Measurements from ENCODE around the gene CORO2B.

The CORO2B gene

GRCh38 chr15:68721886-68722285 is 143.1 kb downstream of the CORO2B start:
- H3K36me3 ChIP-seq (replicated peaks; ENCODE audit: insufficient read depth, low read length) = no peaks in the 10 kb centered on the region
- no peak overlapping the region for H2AFZ ChIP-seq (ENCODE audit: low read length)
- no peak for DNase-seq

GRCh38 chr15:68725736-68726135 is 146.9 kb downstream of the CORO2B start:
- H3K9me3 ChIP-seq (replicated peaks; ENCODE audit: insufficient read depth, low read length) = no peaks in the 10 kb centered on the region
- no peaks in the 10 kb centered on the region for H3K27me3 ChIP-seq (replicated peaks; ENCODE audit: insufficient read depth, low read length)
- no peaks in the 10 kb centered on the region for H4K20me1 ChIP-seq (ENCODE audit: insufficient read depth, low read length)
- H3K36me3 ChIP-seq (replicated peaks; ENCODE audit: insufficient read depth, low read length) = no peaks in the 10 kb centered on the region
- no peak overlapping the region for H3K4me3 ChIP-seq (ENCODE audit: low read length)
- no peak overlapping the region for H3K4me2 ChIP-seq (ENCODE audit: low read depth, low read length)
- no peak overlapping the region for H3K27ac ChIP-seq (ENCODE audit: low read length)
- no peaks in the 10 kb centered on the region for H3K79me2 ChIP-seq (ENCODE audit: low read length)
- H3K9me2 ChIP-seq (replicated peaks; ENCODE audit: insufficient read depth, low read length) = no peaks in the 10 kb centered on the region
- H3K4me1 ChIP-seq (ENCODE audit: low read length) = no peaks in the 10 kb centered on the region
- H2AFZ ChIP-seq (ENCODE audit: low read length) = no peak overlapping the region
- TF ChIP-seq EZH2phosphoT487 (IDR thresholded peaks at IDR 0.05; ENCODE audit: low read length) (no peak), EZH2 (optimal IDR thresholded peaks at IDR 0.05; ENCODE audit: low read depth, low read length) (no peak)
- TF ChIP-seq, protein P1, sequence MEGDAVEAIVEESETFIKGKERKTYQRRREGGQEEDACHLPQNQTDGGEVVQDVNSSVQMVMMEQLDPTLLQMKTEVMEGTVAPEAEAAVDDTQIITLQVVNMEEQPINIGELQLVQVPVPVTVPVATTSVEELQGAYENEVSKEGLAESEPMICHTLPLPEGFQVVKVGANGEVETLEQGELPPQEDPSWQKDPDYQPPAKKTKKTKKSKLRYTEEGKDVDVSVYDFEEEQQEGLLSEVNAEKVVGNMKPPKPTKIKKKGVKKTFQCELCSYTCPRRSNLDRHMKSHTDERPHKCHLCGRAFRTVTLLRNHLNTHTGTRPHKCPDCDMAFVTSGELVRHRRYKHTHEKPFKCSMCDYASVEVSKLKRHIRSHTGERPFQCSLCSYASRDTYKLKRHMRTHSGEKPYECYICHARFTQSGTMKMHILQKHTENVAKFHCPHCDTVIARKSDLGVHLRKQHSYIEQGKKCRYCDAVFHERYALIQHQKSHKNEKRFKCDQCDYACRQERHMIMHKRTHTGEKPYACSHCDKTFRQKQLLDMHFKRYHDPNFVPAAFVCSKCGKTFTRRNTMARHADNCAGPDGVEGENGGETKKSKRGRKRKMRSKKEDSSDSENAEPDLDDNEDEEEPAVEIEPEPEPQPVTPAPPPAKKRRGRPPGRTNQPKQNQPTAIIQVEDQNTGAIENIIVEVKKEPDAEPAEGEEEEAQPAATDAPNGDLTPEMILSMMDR (IDR thresholded peaks at IDR 0.05; ENCODE audit: low read length) = no peak
- no peak overlapping the region for H3K9ac ChIP-seq (ENCODE audit: low read length)
- H3F3A ChIP-seq (ENCODE audit: insufficient read depth, low read length) = no peaks in the 10 kb centered on the region
- DNase-seq = no peak

More at GRCh38 chr15:68721886-68722285, 143.1 kb downstream of the CORO2B start:
- Histone ChIP-seq H3K9me3 (replicated peaks; ENCODE audit: insufficient read depth, low read length) (no peaks in the 10 kb centered on the region), H3K9me2 (replicated peaks; ENCODE audit: insufficient read depth, low read length) (no peaks in the 10 kb centered on the region), H3K27me3 (replicated peaks; ENCODE audit: insufficient read depth, low read length) (no peaks in the 10 kb centered on the region), H3K9ac (ENCODE audit: low read length) (no peak overlapping the region), H3K27ac (ENCODE audit: low read length) (no peak overlapping the region), H3K4me1 (ENCODE audit: low read length) (no peaks in the 10 kb centered on the region), H4K20me1 (ENCODE audit: insufficient read depth, low read length) (no peaks in the 10 kb centered on the region), H3K4me2 (ENCODE audit: low read depth, low read length) (no peak overlapping the region), H3K79me2 (ENCODE audit: low read length) (no peaks in the 10 kb centered on the region), H3F3A (ENCODE audit: insufficient read depth, low read length) (no peaks in the 10 kb centered on the region), H3K4me3 (ENCODE audit: low read length) (no peak overlapping the region)
- TF ChIP-seq, protein P1 (IDR thresholded peaks at IDR 0.05; ENCODE audit: low read length) = no peak
- no peak for TF ChIP-seq EZH2phosphoT487 (IDR thresholded peaks at IDR 0.05; ENCODE audit: low read length)
- TF ChIP-seq EZH2 (optimal IDR thresholded peaks at IDR 0.05; ENCODE audit: low read depth, low read length) = no peak

DNA sequence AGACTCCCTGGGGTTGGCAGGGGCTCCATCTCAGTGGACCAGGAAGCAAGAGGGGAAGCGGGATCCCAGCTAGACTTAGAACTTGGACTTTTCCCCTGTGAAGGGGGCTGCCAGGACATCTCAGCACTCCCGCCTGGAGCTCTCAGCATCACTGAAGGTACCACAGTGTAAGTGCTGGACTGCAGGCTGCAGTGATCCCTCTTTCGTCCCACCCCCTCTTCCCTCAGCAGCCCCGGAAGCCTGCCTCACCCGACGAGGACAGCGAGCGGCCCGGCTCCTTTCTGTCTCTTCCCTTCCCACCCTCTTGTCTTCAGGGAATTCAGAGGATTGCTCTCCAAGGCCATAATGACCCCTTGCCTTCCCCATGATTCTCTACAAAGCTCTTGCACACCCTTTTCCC is 147.5 kb downstream of the CORO2B start:
- H3K27me3 ChIP-seq (replicated peaks; ENCODE audit: insufficient read depth, low read length) = no peaks in the 10 kb centered on the region
- H3F3A ChIP-seq (ENCODE audit: insufficient read depth, low read length) = no peaks in the 10 kb centered on the region
- no peaks in the 10 kb centered on the region for H3K79me2 ChIP-seq (ENCODE audit: low read length)
- H3K4me3 ChIP-seq (ENCODE audit: low read length) = no peak overlapping the region
- H3K4me1 ChIP-seq (ENCODE audit: low read length) = no peaks in the 10 kb centered on the region
- no peak for DNase-seq
- H3K27ac ChIP-seq (ENCODE audit: low read length) = no peak overlapping the region
- H3K9ac ChIP-seq (ENCODE audit: low read length) = no peak overlapping the region
- H3K36me3 ChIP-seq (replicated peaks; ENCODE audit: insufficient read depth, low read length) = no peaks in the 10 kb centered on the region
- no peak overlapping the region for H2AFZ ChIP-seq (ENCODE audit: low read length)
- no peaks in the 10 kb centered on the region for H3K9me2 ChIP-seq (replicated peaks; ENCODE audit: insufficient read depth, low read length)
- no peaks in the 10 kb centered on the region for H4K20me1 ChIP-seq (ENCODE audit: insufficient read depth, low read length)
- no peak overlapping the region for H3K4me2 ChIP-seq (ENCODE audit: low read depth, low read length)
- no peaks in the 10 kb centered on the region for H3K9me3 ChIP-seq (replicated peaks; ENCODE audit: insufficient read depth, low read length)
- TF ChIP-seq EZH2 (optimal IDR thresholded peaks at IDR 0.05; ENCODE audit: low read depth, low read length) (no peak), EZH2phosphoT487 (IDR thresholded peaks at IDR 0.05; ENCODE audit: low read length) (no peak)
- TF ChIP-seq, protein P1 (IDR thresholded peaks at IDR 0.05; ENCODE audit: low read length) = no peak
